HG03432 (cell line): ENCODE results near the gene UBE3B.

Experiments
- ATAC-seq: cut with Tn5 transposase; IDR thresholded peaks from one replicate; pipeline ENCODE4 v1.9.1; 2021; ENCODE audit warnings: mild to moderate bottlenecking, moderate library complexity; ENCODE audit not compliant: unreplicated experiment

Gene UBE3B

DNA sequence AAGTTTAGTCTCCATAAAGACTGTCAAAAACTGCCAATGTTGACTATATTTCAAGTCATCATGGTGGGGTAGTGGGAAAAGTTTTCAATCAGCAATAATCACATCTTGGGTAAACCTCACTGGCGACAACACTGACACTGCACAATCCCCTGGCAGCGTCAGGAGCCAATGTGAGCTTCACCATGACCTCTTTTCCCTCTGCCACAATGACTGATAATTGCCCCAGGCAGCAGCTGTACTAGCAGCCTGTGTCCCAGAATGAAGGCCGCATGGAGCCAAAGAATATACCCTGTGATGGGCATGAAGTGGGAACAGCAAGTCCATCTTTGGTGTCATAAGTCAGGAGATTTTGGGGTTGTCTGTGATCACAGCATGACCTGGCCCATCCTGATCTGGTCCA, 90.5 kb downstream of the UBE3B start:
- no peak for ATAC-seq

DNA sequence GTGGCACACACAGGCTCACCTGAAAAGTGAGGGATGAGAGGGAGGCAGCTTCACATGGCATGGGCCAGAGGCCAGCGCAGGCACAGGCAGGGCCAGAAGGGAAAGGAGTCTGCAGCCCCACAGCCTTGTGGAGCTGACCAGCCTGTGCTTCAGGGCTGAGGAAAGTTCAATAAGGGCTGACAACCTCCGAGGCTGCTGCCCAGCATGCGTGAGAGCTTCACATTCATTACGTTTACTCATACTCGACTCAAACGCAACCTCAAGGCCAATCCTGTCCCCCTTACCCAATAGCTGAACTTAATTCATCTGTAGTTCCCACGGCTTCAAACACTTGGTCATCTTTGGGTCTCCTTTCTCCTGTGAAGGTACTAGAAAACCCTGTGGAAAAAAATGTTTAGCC, 91.1 kb downstream of the UBE3B start:
- ATAC-seq = no peak

- ATAC-seq = no peak
These were observed 94.5 kb downstream of the UBE3B start for GRCh38 chr12:109571773-109572505.

DNA sequence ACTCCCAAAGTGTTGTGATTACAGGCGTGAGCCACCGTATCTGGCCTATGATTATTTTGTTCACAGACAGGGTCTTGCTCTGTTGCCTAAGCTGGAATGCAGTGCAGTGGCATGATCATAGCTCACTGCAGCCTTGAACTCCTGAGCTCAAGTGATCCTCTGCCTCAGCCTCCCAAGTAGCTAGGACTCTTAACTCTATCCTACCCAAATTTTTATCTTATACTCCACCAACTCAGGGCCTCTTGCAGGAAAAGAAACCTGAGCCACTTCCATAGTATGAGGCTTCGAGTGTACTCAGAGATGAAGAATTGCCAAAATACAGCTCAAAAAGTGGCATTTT, 95.0 kb downstream of the UBE3B start:
- ATAC-seq = no peak

DNA sequence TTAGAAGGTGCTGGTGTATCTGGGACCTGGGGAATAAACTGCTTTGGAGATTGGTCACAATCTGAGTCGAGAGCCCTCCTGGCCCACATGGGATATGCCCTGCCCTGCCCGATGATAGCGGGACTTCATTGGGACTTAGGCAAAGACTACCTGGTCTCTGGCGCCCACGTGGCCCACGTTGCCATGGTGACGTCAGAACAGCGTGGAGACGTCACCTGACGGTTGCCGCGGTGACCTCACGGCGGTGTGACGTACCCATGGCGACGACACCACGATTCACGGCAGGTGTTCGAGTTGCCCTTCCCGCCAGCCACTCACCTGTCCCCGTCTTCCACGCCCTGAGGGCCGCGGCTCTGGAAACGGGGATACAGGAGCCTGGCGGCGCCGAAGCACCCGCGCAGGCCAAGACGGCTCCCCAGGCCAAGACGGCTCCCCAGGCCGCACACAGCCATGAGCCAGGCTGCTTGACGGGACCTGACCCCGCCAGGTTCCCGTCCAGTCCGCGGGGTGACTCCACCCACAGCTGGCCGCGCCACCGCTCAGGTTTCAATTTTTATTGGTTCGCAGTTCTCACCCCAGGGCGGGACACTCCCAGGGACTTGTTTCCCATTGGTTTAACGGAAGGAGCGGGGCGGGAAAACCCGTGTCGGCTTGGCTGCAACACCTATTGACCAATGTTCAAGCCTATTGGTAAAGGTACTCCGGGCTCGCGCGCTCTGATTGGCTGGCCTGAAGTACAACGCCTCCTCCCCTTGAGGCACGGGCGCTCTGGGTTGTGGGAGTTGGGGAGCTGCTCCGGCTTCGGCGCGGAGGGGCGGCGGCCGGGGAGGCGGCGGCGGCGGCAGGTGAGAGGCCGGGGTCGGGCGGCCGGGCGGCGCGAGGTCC, 95.8 kb downstream of the UBE3B start, which contains the start of the genes MMAB and MVK:
TSS of gene MMAB (minus strand) at position 476 of the 885 bp plus-strand sequence. CDS start at position 452, 24 bp downstream.
TSS of gene MVK (plus strand) at position 766 of the 885 bp plus-strand sequence. CDS start 1,029 bp downstream, outside the sequence.
- peak; percentile 93 for ATAC-seq

GRCh38 chr12:109573914-109574244, 96.4 kb downstream of the UBE3B start:
- ATAC-seq = no peak

- no peak for ATAC-seq
These were observed 98.2 kb downstream of the UBE3B start for GRCh38 chr12:109575683-109576082.

DNA sequence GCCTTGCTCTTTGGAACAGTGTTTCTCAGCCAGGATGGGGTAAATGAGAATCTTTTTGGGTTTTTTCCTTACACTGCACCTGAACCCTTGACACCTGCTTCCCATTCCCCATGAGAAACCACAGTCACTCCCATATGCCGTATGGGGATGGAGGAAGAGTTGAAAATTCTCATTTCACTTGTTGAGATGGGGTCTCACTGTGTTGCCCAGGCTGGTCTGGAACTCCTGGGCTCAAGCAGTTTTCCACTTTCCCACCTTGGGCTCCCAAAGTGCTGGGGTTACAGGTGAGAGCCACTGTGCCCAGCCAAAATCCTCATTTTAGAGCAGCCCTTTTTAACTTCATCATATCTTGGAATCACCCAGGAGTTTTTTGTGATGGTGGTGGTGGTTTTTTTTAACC, 99.9 kb downstream of the UBE3B start:
- no peak for ATAC-seq

- ATAC-seq = no peak
These were observed 101.0 kb downstream of the UBE3B start for GRCh38 chr12:109578330-109578927.

GRCh38 chr12:109579639-109580038, 102.2 kb downstream of the UBE3B start:
- no peak for ATAC-seq

GRCh38 chr12:109580272-109580671, 102.8 kb downstream of the UBE3B start:
- no peak for ATAC-seq

- ATAC-seq = no peak
These were observed 103.4 kb downstream of the UBE3B start for GRCh38 chr12:109580684-109581333.

- no peak for ATAC-seq
These were observed 103.9 kb downstream of the UBE3B start for GRCh38 chr12:109581334-109581691.

GRCh38 chr12:109581856-109582255, 104.4 kb downstream of the UBE3B start:
- no peak for ATAC-seq

GRCh38 chr12:109582636-109583035, 105.2 kb downstream of the UBE3B start:
- no peak for ATAC-seq

GRCh38 chr12:109583733-109584132, 106.3 kb downstream of the UBE3B start:
- ATAC-seq = no peak
